Measurements from ENCODE around the gene GSG1.
A peak's percentile ranks its signal among the peaks of the same experiment; 100 is the strongest.
"Not testable (repeated sequence)": the region's sequence is repeated elsewhere in the genome, so short reads cannot be mapped to it uniquely, and the experiment has no call there.

Gene GSG1

GRCh38 chr12:13052421-13052820 lies 51.0 kb downstream of the GSG1 start:
- no peak for DNase-seq

- peak in 1 of 2 experiments; percentile 11 for DNase-seq
Measured at GRCh38 chr12:13049816-13050215, 53.7 kb downstream of the GSG1 start.

DNA sequence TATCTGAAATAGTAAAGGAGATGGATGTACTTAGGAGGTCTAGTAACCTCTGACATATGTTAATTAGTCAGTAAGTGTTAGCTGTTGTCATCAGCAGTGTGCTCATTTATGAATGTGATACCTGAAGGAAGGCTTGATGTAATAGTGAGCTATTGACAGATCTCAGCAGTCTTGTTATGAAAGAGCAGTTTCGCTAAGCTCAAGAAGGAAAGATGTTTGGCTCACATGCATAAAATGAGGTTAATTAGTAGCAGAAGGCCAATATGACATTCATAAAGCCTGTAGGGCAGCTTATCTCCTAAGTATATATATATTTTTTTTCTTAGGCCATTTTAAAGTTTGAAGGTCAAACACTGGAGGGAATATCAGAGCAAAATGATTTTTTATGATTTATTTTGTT lies 56.5 kb downstream of the GSG1 start:
- no peak for DNase-seq

DNA sequence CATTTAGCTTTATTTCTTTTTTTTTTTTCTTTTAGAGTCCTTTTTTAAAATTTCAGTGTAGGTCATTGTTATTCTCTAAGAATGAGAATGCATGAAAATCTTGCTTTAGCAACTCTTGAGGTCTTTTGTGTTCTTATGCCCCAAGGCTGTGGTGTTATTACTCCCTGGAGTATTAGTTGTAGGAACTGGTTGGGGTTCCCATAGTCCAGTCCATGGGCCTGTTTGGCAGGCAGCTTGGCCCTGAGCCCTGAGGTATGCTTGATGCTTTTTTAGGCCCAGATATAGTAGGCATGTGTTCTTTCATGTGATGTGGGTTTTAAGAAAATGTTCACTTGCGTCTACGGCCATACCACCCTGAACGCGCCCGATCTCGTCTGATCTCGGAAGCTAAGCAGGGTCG lies 57.7 kb downstream of the GSG1 start:
- no peak for DNase-seq

- no peak for DNase-seq
Measured at GRCh38 chr12:13044906-13045299, 58.6 kb downstream of the GSG1 start.

DNA sequence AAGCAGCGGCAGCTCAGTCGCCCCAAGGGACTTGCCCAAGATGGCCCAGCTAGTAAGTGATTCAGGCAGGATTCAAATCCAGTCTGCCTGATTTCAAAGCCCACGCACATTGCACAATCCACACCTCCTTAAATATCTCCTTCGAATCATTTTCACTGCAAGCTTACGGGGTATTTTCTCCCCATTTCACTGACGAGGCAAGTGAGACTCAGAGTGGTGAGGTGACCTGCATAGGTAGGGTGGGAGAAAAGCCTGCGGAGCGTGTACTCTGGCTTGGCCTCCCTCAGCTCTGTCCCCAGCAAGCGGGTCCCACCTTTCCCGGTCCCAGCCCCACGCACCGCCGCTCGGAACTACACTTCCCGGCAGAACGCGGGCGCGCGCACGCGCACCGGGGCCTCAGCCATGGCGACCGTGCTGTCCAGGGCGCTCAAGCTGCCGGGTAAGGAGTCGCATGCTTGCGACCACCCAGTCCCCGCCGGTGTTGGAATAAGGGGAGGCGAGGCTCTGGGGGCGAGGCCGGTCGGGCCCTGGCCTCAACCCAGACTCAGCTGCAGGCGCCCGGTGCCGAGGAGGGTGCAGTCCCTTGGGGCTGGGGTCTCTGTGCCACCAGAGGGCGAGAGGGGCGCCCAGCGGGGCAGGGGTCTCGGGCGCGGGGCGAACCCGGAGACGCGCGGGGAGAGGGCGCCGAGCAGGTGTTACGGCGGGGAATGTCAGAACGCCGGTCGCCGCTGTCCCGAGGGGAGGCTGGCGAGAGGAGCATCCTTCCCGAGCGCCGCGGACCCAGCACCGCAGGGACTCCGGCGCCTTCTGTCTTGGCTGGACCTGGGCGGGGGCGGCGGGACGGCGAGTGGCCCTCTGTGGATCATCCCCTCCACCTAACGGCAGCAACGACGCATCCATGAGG lies 59.2 kb downstream of the GSG1 start, which contains the start of gene FAM234B:
Gene FAM234B (plus strand): TSS at position 380 of the 904 bp plus-strand sequence. CDS start 23 bp downstream, at position 403.
- peak; percentile 42 to 80 for DNase-seq

- DNase-seq = no peak
Measured at GRCh38 chr12:13042666-13043230, 60.7 kb downstream of the GSG1 start.

DNA sequence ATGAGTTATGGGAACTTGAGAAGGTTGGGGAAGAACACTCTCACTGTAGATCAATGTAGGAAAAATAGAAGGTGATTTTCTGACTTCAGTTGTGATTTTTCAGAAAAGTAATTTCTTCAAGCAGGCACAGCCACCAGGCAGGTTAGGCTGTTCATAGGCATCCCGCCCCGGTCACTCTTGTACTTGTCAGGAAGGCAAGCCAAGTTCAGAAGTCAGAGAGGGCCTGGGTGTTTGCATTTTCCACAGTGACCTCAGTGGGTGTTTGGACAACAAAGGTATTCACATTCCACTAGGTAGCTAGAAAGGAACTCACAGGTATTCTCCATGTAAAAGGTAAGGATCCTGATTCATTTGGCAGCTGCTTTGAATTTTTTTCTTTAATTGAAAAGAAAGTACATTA lies 62.2 kb downstream of the GSG1 start:
- no peak for DNase-seq

DNA sequence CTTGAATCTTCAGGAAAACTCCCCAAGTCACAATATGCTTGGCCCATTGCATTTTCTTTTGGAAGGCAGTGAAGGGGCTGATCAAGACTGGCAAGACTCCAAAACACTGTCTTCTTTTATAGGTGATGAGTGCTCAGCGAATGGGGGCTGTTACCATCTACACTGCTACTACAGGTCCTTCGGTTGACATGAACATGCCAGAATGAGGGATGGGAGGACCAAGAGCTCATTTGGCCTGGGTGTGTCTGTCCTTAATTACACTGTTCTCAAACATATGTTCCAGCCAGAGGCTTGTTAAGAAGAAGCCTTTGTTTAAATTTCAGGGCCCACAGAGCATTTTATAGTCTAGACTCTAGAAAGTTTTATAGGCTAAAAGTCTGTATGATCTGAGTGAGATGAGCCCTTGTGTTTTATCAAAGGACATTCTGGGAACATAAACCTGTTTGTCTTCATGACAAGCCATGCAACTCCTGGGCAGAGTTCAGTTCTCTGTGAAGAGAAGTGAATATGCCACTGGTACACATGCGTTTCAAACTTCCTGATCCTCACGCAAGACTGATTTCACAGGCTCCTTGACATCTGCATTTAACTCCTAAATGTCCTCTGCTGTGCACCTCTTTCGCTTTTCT lies 64.0 kb downstream of the GSG1 start:
- DNase-seq = peak in 1 of 2 experiments; percentile 21

DNA sequence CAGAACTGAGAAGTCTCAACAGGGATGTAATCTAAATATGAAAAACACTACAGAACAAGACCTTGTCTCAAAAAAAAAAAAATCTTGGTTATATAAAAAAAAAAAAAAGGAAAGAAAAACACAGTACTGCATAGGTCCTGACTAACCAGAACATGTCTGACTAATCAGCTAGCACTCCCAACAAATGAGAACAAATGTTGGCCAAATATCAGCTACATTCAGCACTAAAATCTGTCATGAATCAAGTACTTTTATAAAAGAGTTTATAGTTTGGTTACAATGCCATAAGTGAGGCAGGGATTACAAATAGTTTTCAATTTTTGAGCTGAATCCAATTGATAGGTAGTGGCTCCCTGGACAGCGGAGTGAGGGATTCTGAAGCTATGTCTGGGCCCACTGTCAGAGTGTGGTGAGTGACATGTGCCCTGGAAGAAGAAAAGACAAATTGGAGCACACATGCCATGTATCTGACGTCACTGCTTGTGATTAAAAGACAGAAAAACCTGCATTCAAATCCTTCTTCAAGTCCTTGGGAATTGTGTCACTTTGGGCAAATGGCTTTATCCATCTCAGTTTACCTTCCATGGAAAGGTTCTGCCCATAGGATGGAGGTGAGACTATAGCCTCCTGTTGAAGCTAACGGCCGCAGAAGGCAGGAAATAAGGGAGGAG lies 64.8 kb downstream of the GSG1 start:
- no peak for DNase-seq

DNA sequence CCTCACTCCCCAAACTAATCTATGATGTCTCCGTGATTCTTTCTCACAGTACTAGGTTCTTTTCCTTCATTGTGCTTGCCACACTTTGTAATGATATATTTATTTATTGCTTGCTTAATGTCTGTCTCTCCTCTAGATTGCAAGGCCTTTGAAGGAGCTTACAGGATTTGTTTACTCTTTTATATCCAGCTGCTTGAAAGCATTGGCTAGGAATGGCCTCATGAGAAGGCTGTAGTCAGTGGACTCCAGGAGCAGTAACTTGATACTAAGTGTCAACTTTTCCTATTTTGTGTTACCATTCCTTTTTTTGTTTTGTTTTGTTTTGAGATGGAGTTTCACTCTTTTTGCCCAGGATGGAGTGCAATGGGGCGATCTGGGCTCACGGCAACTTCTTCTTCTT lies 66.6 kb downstream of the GSG1 start:
- DNase-seq = no peak

DNA sequence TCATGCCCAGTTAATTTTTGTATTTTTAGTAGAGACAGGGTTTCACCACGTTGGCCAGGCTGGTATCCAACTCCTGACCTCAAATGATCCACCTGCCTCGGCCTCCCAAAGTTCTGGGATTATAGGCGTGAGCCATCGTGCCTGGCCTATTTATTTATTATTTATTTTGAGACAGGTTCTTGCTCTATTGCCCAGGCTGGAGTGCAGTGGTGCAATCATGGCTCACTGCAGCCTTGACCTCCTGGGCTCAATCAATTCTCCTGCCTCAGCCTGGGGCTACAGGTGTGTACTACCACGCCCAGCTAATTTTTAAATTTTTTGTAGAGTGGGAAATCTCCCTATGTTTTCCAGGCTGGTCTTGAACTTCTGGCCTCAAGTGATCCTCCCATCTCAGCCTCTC lies 68.1 kb downstream of the GSG1 start:
- not testable (repeated sequence) for DNase-seq
